Measurements from ENCODE around the gene TMEM252.

TMEM252 gene

GRCh38 chr9:68541568-68541967, 885 bp upstream of the TMEM252 start:
- DNase-seq: no peak

DNA sequence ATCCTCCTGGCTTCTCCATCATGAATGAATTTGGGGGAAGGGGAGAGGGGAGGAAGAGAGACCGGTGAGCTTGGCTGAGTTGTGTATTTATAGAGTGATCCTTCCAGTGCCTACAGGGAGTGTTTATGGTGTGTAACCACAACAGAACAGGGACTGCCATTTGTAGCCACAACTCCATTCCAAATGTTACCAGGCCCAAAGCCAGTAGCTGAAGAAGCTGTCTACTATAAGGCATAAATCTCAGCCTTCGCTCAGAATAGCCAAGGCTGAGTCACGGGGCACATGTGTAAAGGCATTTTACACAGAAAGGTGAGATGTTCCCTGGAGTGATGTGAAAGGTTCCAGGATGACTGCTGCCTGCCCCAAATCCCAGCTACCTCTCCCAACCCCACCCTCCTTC, 2.5 kb downstream of the TMEM252 start:
- DNase-seq: no peak

DNA sequence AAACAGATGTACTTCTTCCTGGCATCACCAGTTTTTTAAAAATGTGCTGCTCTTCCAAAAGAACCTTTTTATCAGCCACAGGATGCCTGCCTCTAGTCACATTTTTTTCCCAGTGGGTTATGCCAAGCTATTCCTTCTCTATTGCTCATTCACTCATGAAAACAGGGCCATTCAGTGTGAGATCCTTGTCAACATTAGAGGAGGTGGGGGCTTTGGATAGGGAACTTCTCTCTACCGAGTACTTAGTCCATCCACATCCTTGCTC, 3.1 kb downstream of the TMEM252 start:
- DNase-seq: no peak

DNA sequence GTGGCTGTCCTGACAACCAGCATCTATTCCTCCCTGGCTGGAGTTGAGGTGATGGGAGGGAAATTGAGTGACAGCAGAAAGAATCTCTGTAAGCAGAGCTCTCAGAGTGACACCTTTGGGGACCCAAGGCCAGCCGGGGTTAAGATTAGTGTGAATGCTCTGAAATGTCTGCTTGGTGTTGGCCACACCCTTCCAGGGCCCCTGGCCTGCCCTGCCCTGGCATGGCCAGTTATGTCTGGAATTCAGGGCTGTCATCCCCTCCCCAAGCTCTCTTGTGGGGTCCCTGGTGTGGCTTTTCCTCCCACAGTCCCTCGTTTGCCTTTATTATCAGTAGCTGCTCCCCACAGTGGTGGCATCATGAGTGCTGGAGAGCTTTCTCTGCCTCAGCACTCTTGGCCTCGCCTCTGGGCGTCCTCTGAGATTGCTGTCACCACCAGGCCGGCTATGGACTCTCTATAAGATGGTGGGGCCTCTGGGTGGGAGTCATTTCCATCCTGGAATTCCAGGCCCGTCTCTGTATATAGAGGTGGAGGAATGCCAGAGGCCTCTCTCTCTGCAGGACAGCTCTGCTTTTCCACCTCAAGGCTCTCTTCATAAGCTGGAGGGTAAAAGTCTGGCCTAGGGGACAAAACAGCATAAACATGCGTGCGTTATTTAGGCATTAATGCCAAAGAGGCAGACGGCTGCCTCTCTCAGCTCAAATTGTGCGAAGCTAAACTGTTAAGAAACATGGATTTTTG, 3.6 kb downstream of the TMEM252 start:
- no peak for DNase-seq

- DNase-seq: no peak
Measured at GRCh38 chr9:68533678-68534077, 7.0 kb downstream of the TMEM252 start.

GRCh38 chr9:68532131-68532530, 8.6 kb downstream of the TMEM252 start:
- DNase-seq: no peak

- DNase-seq: no peak
Measured at GRCh38 chr9:68530618-68531017, 10.1 kb downstream of the TMEM252 start.

GRCh38 chr9:68523367-68523936, 17.2 kb downstream of the TMEM252 start:
- DNase-seq: no peak

- no peak for DNase-seq
Measured at GRCh38 chr9:68522954-68523353, 17.7 kb downstream of the TMEM252 start.

GRCh38 chr9:68522131-68522530, 18.6 kb downstream of the TMEM252 start:
- no peak for DNase-seq

DNA sequence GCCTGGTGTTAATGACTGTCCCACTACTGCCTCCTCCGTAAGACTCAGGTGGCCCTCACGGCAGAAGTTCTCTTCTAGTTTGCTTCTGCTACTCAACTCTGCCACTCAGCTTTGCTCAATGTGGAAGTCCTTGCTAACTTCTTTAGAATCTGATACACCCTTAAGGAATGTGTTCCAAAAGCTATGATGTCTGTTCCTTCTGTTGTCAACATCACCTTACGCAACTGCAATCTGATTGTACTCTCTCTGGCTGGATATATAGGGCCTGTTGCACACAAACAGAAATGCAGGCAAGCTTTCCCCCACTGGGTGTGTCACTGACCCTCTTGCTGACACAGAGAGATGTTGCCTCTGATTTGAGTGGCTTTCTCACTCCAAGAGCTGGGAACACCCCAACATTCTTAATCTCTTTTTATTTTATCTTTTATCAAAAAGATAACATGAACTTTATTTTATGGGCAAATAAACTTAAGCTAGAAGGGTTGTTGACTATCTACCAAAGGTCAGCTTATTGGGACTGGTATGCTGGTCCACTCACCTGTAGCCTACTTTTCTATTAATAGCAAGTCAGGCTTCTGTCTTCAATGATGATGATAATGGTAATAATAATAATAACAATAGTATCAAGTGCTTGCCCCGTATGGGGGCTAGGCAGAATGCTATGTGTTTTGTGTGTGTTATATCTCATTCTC, 25.2 kb downstream of the TMEM252 start:
- no peak for DNase-seq

DNA sequence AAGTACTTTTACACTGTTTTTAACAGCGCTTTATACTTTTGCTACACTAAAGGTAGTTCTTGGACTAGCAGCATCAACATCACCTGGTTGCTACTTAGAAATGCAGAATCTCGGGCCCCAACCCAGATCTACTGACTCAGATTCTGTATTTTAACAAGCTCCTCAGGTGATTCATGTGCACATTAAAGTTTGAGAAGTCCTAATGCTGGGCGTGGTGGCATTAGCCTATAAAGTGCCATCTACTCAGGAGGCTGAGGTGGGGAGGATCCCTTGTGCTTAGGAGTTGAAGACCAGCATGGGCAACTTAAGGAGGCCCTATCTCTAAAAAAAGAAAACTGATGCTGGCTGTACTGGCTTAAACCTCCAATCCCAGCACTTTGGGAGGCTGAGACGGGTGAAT, 26.7 kb downstream of the TMEM252 start:
- DNase-seq: no peak

- no peak for DNase-seq
Measured at GRCh38 chr9:68513385-68513784, 27.3 kb downstream of the TMEM252 start.

DNA sequence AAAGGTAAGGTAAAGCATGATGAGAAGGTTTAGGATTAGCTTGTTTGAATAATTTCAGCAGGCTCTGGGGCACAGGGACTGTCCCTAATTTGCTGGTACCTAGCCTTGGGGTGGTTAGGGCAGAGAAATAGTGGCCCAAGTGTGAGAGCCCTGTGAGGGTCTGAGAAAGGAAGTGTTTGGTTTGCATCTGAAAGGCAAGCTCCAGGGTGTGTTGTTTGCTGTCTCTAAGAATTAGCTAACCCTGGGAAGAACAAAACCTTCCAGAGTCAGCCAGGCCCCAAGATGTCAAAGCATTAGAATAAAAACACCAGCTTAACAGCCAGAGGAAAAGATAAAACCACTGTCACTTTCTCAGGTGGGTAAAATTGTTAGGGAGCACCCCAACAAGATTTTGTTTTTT, 31.0 kb downstream of the TMEM252 start:
- no peak for DNase-seq

DNA sequence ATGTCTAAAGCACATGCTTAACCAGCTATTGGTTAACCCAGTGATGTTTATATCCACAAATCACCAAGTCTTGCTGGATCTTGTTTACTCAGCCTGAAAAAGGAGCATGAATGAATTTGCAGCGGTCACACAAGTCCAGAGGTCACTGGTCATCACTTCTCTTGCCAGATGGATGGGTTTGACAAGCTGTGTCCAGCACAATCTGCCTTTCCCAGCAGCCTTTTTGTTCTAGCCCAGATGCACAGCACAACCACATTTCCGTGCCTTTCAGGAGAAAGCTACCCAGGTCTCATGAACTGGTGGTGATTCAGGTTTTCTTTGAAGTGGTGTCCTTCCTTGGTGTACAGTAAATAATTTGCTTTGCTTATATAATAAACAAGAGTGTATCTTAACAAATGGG, 32.1 kb downstream of the TMEM252 start:
- no peak for DNase-seq

DNA sequence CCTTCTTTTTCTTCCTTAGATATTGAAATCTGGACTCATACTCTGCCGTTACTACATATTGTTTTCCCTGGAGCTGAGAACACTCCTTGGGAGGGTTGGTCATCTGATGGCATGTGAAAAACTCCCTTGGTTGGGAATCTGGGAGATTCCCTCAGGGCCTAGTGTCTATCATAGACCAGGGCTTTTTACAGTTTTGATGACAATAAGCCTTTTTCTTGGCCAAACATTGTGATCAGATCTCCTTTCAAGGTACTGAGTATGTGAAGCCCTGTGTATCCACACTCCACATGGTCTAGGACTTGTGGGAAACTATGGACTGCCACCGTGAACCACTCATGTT, 32.9 kb downstream of the TMEM252 start:
- DNase-seq: no peak

GRCh38 chr9:68507130-68507805, 33.4 kb downstream of the TMEM252 start:
- no peak for DNase-seq

DNA sequence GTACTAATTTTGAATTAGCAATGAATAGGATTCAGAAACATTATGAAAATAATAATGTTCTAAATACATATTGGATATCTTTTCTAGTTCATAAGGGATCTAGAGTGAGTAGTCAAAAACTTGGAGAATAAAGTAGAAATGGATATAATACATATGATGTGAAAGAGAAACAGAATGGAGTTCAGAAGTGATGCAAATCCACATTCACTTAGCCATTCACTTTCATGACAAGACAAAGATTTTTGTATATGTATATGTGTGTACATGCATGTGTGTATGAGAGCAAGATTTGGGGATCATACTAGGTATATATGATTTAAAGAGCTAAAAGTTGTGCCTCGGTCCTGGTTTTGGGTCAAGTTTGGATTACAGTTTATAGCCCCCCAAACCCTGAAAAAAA, 34.1 kb downstream of the TMEM252 start:
- no peak for DNase-seq

GRCh38 chr9:68505681-68506409, 34.8 kb downstream of the TMEM252 start:
- DNase-seq: no peak

DNA sequence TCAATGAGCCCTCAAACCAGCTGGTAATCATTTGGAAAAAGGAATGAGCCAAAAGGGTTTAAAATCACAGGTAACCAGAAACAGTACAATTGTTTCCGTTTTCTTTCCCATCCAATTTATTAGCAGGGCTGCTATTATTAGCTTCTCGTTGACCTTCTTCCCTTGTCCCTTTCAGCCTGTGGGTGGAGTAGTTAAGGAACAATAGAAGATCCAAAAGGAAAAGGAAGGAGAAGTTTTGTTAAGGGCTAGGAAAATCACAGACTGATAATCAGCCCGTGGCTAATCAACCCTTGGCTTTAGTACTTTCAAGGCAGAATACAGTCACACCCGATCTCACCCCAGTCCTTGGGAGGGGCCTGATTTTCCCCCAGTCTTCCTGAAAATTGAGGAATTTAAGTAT, 38.4 kb downstream of the TMEM252 start:
- no peak for DNase-seq

DNA sequence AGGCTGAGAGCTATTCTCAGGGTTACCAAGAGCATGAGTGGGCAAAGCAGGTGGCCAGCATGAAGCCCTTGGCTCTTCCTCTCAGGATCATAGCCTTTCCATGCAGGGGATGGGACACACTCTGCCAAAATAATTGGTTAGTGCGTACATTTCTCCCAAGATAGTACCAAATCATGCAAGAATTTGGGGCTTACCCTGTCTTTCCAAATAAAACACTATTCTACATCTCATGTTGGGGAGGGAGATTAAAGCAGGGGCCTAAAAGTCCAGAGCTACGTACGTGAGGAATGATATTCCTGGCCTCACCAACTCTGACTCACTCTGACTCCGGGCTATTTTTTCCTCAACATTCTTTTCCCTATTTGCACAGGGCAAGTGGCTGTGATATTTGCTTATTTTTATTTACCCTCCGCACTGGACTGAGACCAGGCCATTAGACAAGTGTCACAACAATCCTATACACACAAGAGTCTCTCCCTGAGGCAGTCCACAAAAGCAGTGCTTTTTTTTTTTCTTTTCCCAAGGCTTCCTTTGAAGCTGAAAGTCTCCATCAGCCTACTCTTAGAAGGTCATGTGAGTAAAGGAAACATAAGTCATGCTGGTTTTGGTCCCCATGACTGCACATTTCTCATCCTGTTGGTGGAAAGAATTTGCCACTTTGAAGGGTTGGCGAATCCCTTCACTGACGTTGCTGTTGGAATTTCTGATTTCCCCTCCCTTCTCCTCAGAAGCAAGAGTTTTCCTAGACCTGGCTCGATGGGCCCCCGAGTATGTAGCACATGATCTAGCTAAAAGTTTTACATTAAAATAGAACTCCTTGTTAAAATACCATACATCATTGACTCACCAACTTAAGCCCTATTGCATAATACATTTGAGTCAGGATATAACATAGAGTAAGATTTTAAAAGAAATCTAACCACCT, 40.0 kb downstream of the TMEM252 start:
- no peak for DNase-seq

GRCh38 chr9:68498816-68499215, 41.9 kb downstream of the TMEM252 start:
- DNase-seq: no peak
